Ishikawa (cell line): ENCODE results near the gene NBEAL1.

Experiments
- CEBPB ChIP-seq: IDR thresholded peaks from 2 replicates; pipeline ENCODE4 v1.6.1; 2012
- CREB1 ChIP-seq: IDR thresholded peaks from 2 replicates; pipeline ENCODE4 v1.6.1; 2012; ENCODE audit warnings: low read depth
- EGR1 ChIP-seq: IDR thresholded peaks from 2 replicates; pipeline ENCODE4 v1.6.1; 2012
- EP300 ChIP-seq: IDR thresholded peaks from 2 replicates; pipeline ENCODE4 v1.6.1; 2012; ENCODE audit warnings: borderline replicate concordance
- FOXM1 ChIP-seq: IDR thresholded peaks from 2 replicates; pipeline ENCODE4 v1.6.1; 2012; ENCODE audit warnings: low read depth, borderline replicate concordance
- NFIC ChIP-seq: IDR thresholded peaks from 2 replicates; pipeline ENCODE4 v1.6.1; 2012
- RAD21 ChIP-seq: IDR thresholded peaks from 2 replicates; pipeline ENCODE4 v1.6.1; 2012; ENCODE audit warnings: low read depth
- TAF1 ChIP-seq: IDR thresholded peaks from 2 replicates; pipeline ENCODE4 v1.6.1; 2012; ENCODE audit warnings: low read depth, mild to moderate bottlenecking
- TCF12 ChIP-seq: IDR thresholded peaks from 2 replicates; pipeline ENCODE4 v1.6.1; 2012; ENCODE audit warnings: low read depth
- TEAD4 ChIP-seq: IDR thresholded peaks from 2 replicates; pipeline ENCODE4 v1.6.1; 2012
- YY1 ChIP-seq: IDR thresholded peaks from 2 replicates; pipeline ENCODE4 v1.6.1; 2012; ENCODE audit warnings: low read depth
- ZBTB7A ChIP-seq: IDR thresholded peaks from 2 replicates; pipeline ENCODE4 v1.6.1; 2012; ENCODE audit warnings: low read depth
- TF ChIP-seq, protein P1 (sequence below): IDR thresholded peaks from 2 replicates; pipeline ENCODE4 v1.6.1; 2012
- TF ChIP-seq, protein P2 (sequence below): IDR thresholded peaks from 2 replicates; pipeline ENCODE4 v1.6.1; 2012
- TF ChIP-seq, protein P3 (sequence below): IDR thresholded peaks from 2 replicates; pipeline ENCODE4 v1.6.1; 2012; ENCODE audit warnings: low read depth, mild to moderate bottlenecking

NBEAL1 gene

DNA sequence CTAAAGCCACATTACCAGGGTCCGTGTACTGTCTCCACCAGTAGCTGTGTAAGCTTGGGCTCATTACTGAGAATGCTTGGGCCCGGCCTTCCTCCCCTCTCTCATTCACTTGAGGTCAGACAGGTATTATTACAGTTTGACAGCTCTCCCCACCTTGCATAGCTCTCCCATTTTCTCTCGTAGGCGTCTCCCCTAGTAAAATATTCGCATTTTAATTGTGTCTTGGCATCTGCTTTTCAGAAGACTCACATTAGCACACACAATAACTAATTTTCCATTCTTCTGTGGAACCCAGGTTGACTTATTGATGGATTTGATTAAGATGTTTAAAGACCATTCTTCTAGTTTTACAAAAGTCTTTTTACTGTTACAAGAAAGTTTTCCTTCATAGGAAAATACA lies 153.1 kb downstream of the NBEAL1 start:
- TF ChIP-seq TEAD4 (no peak), EP300 (no peak), ZBTB7A (no peak), RAD21 (no peak), NFIC (no peak), FOXM1 (no peak), CEBPB (no peak), TCF12 (no peak), YY1 (no peak), EGR1 (no peak)
- TF ChIP-seq, protein P1, sequence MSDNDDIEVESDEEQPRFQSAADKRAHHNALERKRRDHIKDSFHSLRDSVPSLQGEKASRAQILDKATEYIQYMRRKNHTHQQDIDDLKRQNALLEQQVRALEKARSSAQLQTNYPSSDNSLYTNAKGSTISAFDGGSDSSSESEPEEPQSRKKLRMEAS: no peak
- TF ChIP-seq, protein P2, sequence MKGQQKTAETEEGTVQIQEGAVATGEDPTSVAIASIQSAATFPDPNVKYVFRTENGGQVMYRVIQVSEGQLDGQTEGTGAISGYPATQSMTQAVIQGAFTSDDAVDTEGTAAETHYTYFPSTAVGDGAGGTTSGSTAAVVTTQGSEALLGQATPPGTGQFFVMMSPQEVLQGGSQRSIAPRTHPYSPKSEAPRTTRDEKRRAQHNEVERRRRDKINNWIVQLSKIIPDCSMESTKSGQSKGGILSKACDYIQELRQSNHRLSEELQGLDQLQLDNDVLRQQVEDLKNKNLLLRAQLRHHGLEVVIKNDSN: no peak
- TF ChIP-seq, protein P3, sequence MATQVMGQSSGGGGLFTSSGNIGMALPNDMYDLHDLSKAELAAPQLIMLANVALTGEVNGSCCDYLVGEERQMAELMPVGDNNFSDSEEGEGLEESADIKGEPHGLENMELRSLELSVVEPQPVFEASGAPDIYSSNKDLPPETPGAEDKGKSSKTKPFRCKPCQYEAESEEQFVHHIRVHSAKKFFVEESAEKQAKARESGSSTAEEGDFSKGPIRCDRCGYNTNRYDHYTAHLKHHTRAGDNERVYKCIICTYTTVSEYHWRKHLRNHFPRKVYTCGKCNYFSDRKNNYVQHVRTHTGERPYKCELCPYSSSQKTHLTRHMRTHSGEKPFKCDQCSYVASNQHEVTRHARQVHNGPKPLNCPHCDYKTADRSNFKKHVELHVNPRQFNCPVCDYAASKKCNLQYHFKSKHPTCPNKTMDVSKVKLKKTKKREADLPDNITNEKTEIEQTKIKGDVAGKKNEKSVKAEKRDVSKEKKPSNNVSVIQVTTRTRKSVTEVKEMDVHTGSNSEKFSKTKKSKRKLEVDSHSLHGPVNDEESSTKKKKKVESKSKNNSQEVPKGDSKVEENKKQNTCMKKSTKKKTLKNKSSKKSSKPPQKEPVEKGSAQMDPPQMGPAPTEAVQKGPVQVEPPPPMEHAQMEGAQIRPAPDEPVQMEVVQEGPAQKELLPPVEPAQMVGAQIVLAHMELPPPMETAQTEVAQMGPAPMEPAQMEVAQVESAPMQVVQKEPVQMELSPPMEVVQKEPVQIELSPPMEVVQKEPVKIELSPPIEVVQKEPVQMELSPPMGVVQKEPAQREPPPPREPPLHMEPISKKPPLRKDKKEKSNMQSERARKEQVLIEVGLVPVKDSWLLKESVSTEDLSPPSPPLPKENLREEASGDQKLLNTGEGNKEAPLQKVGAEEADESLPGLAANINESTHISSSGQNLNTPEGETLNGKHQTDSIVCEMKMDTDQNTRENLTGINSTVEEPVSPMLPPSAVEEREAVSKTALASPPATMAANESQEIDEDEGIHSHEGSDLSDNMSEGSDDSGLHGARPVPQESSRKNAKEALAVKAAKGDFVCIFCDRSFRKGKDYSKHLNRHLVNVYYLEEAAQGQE: no peak

DNA sequence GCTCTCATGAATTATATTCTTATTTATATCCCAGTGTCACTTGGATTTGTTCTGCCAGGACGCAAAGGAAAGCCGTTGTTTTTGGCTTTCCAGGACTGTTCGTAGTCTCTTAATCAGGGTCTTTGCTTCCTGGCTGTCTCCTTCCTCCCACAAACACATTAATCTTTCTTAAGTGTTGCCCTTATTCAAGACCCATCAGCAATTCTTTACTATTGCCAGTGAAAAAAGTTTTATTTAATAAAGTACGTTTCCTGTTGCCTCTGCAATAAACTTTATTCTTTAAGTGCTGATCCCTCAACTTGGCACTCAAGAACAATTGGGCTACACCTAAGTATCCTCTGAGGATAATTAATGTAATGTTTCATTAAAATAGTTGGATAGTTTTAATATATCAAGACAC lies 155.8 kb downstream of the NBEAL1 start:
- TF ChIP-seq ZBTB7A (no peak), TAF1 (no peak), CREB1 (no peak), RAD21 (no peak)

DNA sequence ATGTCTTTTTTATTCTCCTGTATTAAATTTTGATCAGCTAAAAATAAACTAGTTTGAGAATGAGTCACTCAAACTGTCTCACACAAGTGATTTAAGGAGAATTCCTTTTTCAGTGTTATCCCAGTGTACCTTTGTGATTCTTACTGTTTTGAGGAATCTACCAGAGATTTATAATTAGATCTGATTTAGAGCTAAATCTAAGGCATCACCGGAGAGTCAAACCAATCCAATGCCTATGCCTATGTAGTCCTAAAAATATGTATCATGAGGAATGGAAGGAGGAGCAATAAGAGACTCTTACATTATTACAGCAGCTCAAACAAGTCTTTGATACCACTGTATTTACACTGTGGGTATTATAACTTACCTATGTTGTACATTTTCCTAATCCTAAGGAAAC lies 160.7 kb downstream of the NBEAL1 start:
- TF ChIP-seq ZBTB7A (no peak), CEBPB (no peak), EGR1 (no peak), NFIC (no peak), FOXM1 (no peak), CREB1 (no peak), EP300 (no peak), RAD21 (no peak), TCF12 (no peak), TAF1 (no peak), YY1 (no peak), TEAD4 (no peak)
- TF ChIP-seq, protein P2: no peak
- TF ChIP-seq, protein P3: no peak
- TF ChIP-seq, protein P1: no peak

DNA sequence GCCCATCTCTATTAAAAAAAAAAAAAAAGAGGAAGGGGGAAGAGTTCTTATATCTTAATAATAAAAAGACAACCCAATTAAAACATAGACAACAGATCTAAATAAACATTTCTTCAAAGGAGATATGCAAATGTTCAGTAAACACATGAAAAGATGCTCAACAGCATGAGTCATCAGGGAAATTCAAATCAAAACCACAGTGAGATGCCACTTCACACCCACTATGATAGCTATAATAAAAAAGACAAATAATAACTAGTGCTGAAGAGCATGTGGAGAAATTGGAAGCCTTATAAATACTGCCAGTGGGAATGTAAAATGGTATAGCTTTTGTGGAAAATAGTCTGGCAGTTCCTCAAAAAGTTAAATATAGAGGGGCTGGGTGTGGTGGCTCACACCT lies 162.7 kb downstream of the NBEAL1 start:
- no peak for TF ChIP-seq RAD21
- no peak for TF ChIP-seq TAF1
- TF ChIP-seq CREB1: no peak
- no peak for TF ChIP-seq TCF12
- TF ChIP-seq CEBPB: no peak
- no peak for TF ChIP-seq EP300

DNA sequence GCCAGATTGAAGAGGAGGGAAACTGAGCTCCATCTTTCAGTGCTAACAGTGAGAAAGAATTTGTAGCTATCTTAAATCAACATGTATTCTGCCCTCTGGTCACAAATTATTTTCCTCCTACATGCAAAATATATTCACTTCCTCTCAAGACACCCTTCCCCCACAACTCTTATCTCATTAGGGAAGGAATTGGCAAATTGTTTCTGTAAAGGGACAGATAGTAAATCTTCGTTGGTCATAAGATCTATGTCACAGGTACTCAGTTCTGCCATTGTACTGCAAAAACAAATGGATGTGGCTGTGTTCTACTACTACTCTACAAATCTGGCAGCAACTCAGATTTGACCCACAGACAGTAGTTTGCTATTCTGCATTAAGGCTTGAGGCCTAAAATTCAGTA lies 171.2 kb downstream of the NBEAL1 start:
- TF ChIP-seq, protein P1: no peak
- no peak for TF ChIP-seq TAF1
- TF ChIP-seq FOXM1: no peak
- TF ChIP-seq EGR1: no peak
- TF ChIP-seq RAD21: no peak
- TF ChIP-seq ZBTB7A: no peak

DNA sequence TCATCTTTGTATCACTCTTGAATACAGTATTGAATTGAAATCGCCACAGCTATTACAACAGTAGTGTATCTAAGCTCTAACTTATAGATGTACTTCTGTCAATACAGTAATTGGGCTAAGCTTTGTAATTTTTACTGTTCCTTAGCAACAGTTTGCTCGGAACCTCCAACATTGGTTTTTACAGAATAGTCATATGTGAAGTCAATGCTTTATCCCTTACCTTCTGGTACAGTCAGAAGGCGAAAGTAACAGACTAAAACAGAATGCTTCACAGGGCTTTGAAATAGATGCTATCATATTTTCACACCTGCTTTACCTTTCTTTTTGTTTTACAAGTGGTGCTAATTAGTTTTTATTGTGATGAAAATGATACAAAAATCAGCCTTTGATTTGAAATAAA lies 177.3 kb downstream of the NBEAL1 start:
- TF ChIP-seq TAF1 (no peak), CEBPB (no peak), EP300 (no peak), EGR1 (no peak), CREB1 (no peak), YY1 (no peak), NFIC (no peak), TCF12 (no peak), ZBTB7A (no peak), TEAD4 (no peak), RAD21 (no peak), FOXM1 (no peak)
- TF ChIP-seq, protein P3: no peak
- TF ChIP-seq, protein P2: no peak
- TF ChIP-seq, protein P1: no peak
